Measurements from ENCODE around the gene EPC1.

- TF ChIP-seq, protein P1, sequence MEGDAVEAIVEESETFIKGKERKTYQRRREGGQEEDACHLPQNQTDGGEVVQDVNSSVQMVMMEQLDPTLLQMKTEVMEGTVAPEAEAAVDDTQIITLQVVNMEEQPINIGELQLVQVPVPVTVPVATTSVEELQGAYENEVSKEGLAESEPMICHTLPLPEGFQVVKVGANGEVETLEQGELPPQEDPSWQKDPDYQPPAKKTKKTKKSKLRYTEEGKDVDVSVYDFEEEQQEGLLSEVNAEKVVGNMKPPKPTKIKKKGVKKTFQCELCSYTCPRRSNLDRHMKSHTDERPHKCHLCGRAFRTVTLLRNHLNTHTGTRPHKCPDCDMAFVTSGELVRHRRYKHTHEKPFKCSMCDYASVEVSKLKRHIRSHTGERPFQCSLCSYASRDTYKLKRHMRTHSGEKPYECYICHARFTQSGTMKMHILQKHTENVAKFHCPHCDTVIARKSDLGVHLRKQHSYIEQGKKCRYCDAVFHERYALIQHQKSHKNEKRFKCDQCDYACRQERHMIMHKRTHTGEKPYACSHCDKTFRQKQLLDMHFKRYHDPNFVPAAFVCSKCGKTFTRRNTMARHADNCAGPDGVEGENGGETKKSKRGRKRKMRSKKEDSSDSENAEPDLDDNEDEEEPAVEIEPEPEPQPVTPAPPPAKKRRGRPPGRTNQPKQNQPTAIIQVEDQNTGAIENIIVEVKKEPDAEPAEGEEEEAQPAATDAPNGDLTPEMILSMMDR (IDR thresholded peaks at IDR 0.05): no peak
- TF ChIP-seq POLR2A (IDR thresholded peaks at IDR 0.05): no peak
Measured at GRCh38 chr10:32374605-32375004, 27.6 kb upstream of the EPC1 start.
